GM19035 (cell line): Measurements from ENCODE around the gene VSIG10.
A peak's percentile ranks its signal among the peaks of the same experiment; 100 is the strongest.

Experiments
- ATAC-seq: cut with Tn5 transposase; IDR thresholded peaks from one replicate; pipeline ENCODE4 v1.9.1; 2021; ENCODE audit not compliant: unreplicated experiment

Gene VSIG10

GRCh38 chr12:118060301-118061010 is 43.4 kb downstream of the VSIG10 start:
- peak; percentile 42 for ATAC-seq

GRCh38 chr12:118059341-118060191 is 44.2 kb downstream of the VSIG10 start:
- ATAC-seq, result no peak

- ATAC-seq, result no peak
Measured at GRCh38 chr12:118058881-118059280, 44.9 kb downstream of the VSIG10 start.

- ATAC-seq, result no peak
Measured at GRCh38 chr12:118058227-118058626, 45.6 kb downstream of the VSIG10 start.

GRCh38 chr12:118055865-118056773 is 47.7 kb downstream of the VSIG10 start:
- no peak for ATAC-seq

- ATAC-seq, result peak; percentile 70
Measured at GRCh38 chr12:118055144-118055557, 48.7 kb downstream of the VSIG10 start.

- ATAC-seq, result no peak
Measured at GRCh38 chr12:118053071-118053985, 50.5 kb downstream of the VSIG10 start.

- no peak for ATAC-seq
Measured at GRCh38 chr12:118052324-118053070, 51.3 kb downstream of the VSIG10 start.

- ATAC-seq, result no peak
Measured at GRCh38 chr12:118050972-118051910, 52.6 kb downstream of the VSIG10 start.

GRCh38 chr12:118046430-118046829 is 57.4 kb downstream of the VSIG10 start:
- no peak for ATAC-seq

GRCh38 chr12:118044577-118044976 is 59.2 kb downstream of the VSIG10 start:
- ATAC-seq, result no peak

- ATAC-seq, result no peak
Measured at GRCh38 chr12:118044075-118044474, 59.7 kb downstream of the VSIG10 start.

- no peak for ATAC-seq
Measured at GRCh38 chr12:118042091-118042490, 61.7 kb downstream of the VSIG10 start.

GRCh38 chr12:118038137-118038536 is 65.7 kb downstream of the VSIG10 start:
- ATAC-seq, result no peak

- ATAC-seq, result no peak
Measured at GRCh38 chr12:118036672-118037411, 67.0 kb downstream of the VSIG10 start.

- peak; percentile 82 for ATAC-seq
Measured at GRCh38 chr12:118035190-118036041, 68.4 kb downstream of the VSIG10 start.
